GM23338 (cell line): Measurements from ENCODE around the gene MYL6. TPM values are rescaled to one million over a fixed set of nuclear protein-coding genes. Genes with fewer than 3 reads are reported as not detected.
A peak's percentile ranks its signal among the peaks of the same experiment; 100 is the strongest.

Experiments used
- ATAC-seq: fragments of 200-7000 bp; cut with Tn5 transposase; 3 replicates; pipeline ENCODE4 v1.9.1; 2020
- DNase-seq: peaks from one replicate; pipeline ENCODE4 v3.0.0-alpha.2; 2015; ENCODE audit warnings: low spot score
- H2AFZ ChIP-seq: fragments of 200-600 bp; sonication (generic); 2 replicates; pipeline ENCODE4 v1.8.0; 2016; ENCODE audit warnings: antibody characterized with exemption, mild to moderate bottlenecking, moderate library complexity
- H3F3A ChIP-seq: fragments of 200-600 bp; sonication (generic); replicated peaks from 2 replicates; pipeline ENCODE4 v1.8.0; 2017; ENCODE audit warnings: antibody characterized with exemption, mixed run types, low read depth
- H3K27ac ChIP-seq: fragments of 200-600 bp; sonication (generic); 2 replicates; pipeline ENCODE4 v1.6.1; 2016; ENCODE audit warnings: low read depth
- H3K27me3 ChIP-seq: fragments of 200-600 bp; sonication (generic); 2 replicates; pipeline ENCODE4 v1.8.0; 2016; ENCODE audit warnings: mild to moderate bottlenecking, mixed run types, moderate library complexity; ENCODE audit not compliant: insufficient read depth
- H3K36me3 ChIP-seq: fragments of 200-600 bp; sonication (generic); 2 replicates; pipeline ENCODE4 v1.8.0; 2016; ENCODE audit warnings: mild to moderate bottlenecking; ENCODE audit not compliant: insufficient read depth
- H3K4me1 ChIP-seq: fragments of 200-600 bp; sonication (generic); 2 replicates; pipeline ENCODE4 v1.8.0; 2016; ENCODE audit warnings: mild to moderate bottlenecking, moderate library complexity; ENCODE audit not compliant: insufficient read depth
- H3K4me2 ChIP-seq: fragments of 200-600 bp; sonication (generic); 2 replicates; pipeline ENCODE4 v1.7.1; 2017; ENCODE audit warnings: mixed run types
- H3K4me3 ChIP-seq: fragments of 200-600 bp; sonication (generic); 2 replicates; pipeline ENCODE4 v1.6.1; 2016; ENCODE audit warnings: mixed run types
- H3K79me2 ChIP-seq: fragments of 200-600 bp; sonication (generic); replicated peaks from 2 replicates; pipeline ENCODE4 v1.8.0; 2017; ENCODE audit warnings: mild to moderate bottlenecking; ENCODE audit not compliant: insufficient read depth
- H3K9me2 ChIP-seq: fragments of 200-600 bp; sonication (generic); 2 replicates; pipeline ENCODE4 v1.8.0; 2017; ENCODE audit not compliant: insufficient read depth
- H4K20me1 ChIP-seq: fragments of 200-600 bp; sonication (generic); replicated peaks from 2 replicates; pipeline ENCODE4 v1.8.0; 2017; ENCODE audit warnings: mild to moderate bottlenecking; ENCODE audit not compliant: insufficient read depth
- H3K27ac Mint-ChIP-seq: 2 replicates; pipeline ENCODE4 v1.8.0; 2020; ENCODE audit warnings: inconsistent platforms, mild to moderate bottlenecking, moderate library complexity, mixed read lengths
- H3K27me3 Mint-ChIP-seq: 3 replicates; pipeline ENCODE4 v1.8.0; 2022; ENCODE audit warnings: low read depth, mild to moderate bottlenecking, moderate library complexity, mixed read lengths, inconsistent platforms; ENCODE audit not compliant: insufficient read depth, poor library complexity
- H3K36me3 Mint-ChIP-seq: 3 replicates; pipeline ENCODE4 v1.8.0; 2021; ENCODE audit warnings: low read depth, mild to moderate bottlenecking, inconsistent platforms, moderate library complexity, mixed read lengths
- H3K4me1 Mint-ChIP-seq: 3 replicates; pipeline ENCODE4 v1.8.0; 2020; ENCODE audit warnings: mild to moderate bottlenecking, inconsistent platforms, mixed read lengths
- H3K4me3 Mint-ChIP-seq: 3 replicates; pipeline ENCODE4 v1.8.0; 2021; ENCODE audit warnings: moderate library complexity, mild to moderate bottlenecking, inconsistent platforms, mixed read lengths
- H3K9me3 Mint-ChIP-seq: 3 replicates; pipeline ENCODE4 v1.8.0; 2020; ENCODE audit warnings: moderate library complexity, mild to moderate bottlenecking, inconsistent platforms, mixed read lengths
- CREB1 ChIP-seq: fragments of 250-450 bp; sonication (Bioruptor Pico); IDR thresholded peaks from 2 replicates; pipeline ENCODE4 v1.5.0; 2020; ENCODE audit warnings: low read depth, mild to moderate bottlenecking, moderate library complexity
- EZH2 ChIP-seq: fragments of 200-600 bp; sonication (generic); IDR thresholded peaks from one replicate; pipeline ENCODE4 v1.8.0; 2017; ENCODE audit warnings: antibody characterized with exemption, mild to moderate bottlenecking, low read depth; ENCODE audit not compliant: unreplicated experiment
- EZH2phosphoT487 ChIP-seq: fragments of 200-600 bp; sonication (generic); IDR thresholded peaks from one replicate; pipeline ENCODE4 v1.8.1; 2018; ENCODE audit warnings: antibody characterized with exemption; ENCODE audit not compliant: unreplicated experiment
- JUNB ChIP-seq: IDR thresholded peaks from one replicate; pipeline ENCODE4 v1.6.1; 2016; ENCODE audit warnings: antibody characterized with exemption; ENCODE audit not compliant: unreplicated experiment
- NANOG ChIP-seq: IDR thresholded peaks from 2 replicates; pipeline ENCODE4 v1.6.1; 2016; ENCODE audit warnings: antibody characterized with exemption, borderline replicate concordance
- POLR2AphosphoS5 ChIP-seq: IDR thresholded peaks from 2 replicates; pipeline ENCODE4 v1.6.1; 2016; ENCODE audit warnings: antibody characterized with exemption, low read depth
- STAT1 ChIP-seq: IDR thresholded peaks from one replicate; pipeline ENCODE4 v1.6.1; 2016; ENCODE audit warnings: antibody characterized with exemption; ENCODE audit not compliant: unreplicated experiment
- ZNF114 ChIP-seq: fragments of 250-450 bp; sonication (Bioruptor Pico); IDR thresholded peaks from 2 replicates; pipeline ENCODE4 v1.5.0; 2020; ENCODE audit warnings: mild to moderate bottlenecking, moderate library complexity
- ZNF331 ChIP-seq: fragments of 250-450 bp; sonication (Bioruptor Pico); IDR thresholded peaks from 2 replicates; pipeline ENCODE4 v1.5.0; 2020; ENCODE audit warnings: low read depth, mild to moderate bottlenecking, moderate library complexity
- ZNF462 ChIP-seq: fragments of 250-450 bp; sonication (Bioruptor Pico); IDR thresholded peaks from 2 replicates; pipeline ENCODE4 v1.5.0; 2020; ENCODE audit warnings: mild to moderate bottlenecking, moderate library complexity
- polyA plus RNA-seq: library from polyadenylated mRNA; unstranded; fragments of >200 nt; fragmentation: Nextera tagmentation; extraction: Ambion mirVana; gene quantifications from 2 replicates; pipeline ENCODE4 v1.2.1, GENCODE V29; 2016
- total RNA-seq: library from RNA; depleted of rRNA; stranded (reverse); fragments of >200 nt; shearing (Covaris generic); gene quantifications from 2 replicates; pipeline ENCODE4 v1.2.3, GENCODE V29; 2014
- TF ChIP-seq, protein P1 (sequence below): IDR thresholded peaks from one replicate; pipeline ENCODE4 v1.6.1; 2018; ENCODE audit warnings: antibody characterized with exemption; ENCODE audit not compliant: unreplicated experiment
- TF ChIP-seq, protein P2 (sequence below), 2 experiments: fragments of 200-600 bp in 1 of 2; sonication (generic) in 1 of 2; conservative IDR thresholded peaks; 2 replicates each; pipeline versions ENCODE4 v1.5.1 to v1.6.1; 2016 to 2017; ENCODE audit warnings: antibody characterized with exemption in 2 of 2, low read depth in 2 of 2, mild to moderate bottlenecking in 2 of 2, moderate library complexity in 1 of 2
- TF ChIP-seq, protein P3 (sequence below): IDR thresholded peaks from 2 replicates; pipeline ENCODE4 v1.6.1; 2016; ENCODE audit warnings: antibody characterized with exemption

Gene MYL6
- total and polyA plus RNA-seq, 2 experiments from 2014 or later, result 1,092 to 1,545 TPM

DNA sequence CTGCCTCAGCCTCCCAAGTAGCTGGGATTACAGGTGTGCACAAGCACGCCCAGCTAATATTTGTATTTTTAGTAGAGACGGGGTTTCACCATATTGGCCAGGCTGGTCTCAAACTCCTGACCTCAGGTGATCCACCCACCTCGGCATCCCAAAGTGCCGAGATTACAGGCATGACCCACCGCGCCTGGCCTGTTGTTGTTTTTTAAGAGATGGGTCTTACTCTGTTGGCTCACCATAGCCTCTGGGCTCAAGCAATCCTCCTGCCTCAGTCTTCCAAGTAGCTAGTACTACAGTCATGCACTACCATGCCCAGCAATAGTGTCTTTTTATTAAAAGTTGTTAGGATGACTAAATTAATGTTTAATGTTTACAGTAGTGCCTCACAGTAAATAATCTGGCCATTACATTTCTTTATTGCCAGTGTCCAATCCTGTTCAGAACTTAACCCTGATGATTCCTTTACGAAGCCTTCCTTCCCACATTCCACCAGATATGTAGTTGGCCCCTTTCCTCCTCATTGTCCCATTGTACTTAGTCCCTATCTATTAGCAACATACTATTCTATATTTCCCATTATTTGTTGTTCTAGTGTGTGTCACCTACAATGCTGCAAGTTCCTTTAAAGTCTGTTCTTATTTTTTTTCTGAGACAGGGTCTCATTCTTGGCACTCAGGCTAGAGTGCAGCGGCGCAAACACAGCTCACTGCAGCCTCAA lies 39.9 kb downstream of the MYL6 start:
- Mint-ChIP-seq H3K27ac (no peak overlapping the region; the same call in 1 of the 2 replicates), H3K9me3 (no peaks in the 10 kb centered on the region), H3K36me3 (peaks cover 12% of the 10 kb centered on the region; the same call in 2 of the 3 replicates), H3K27me3 (peaks cover 14% of the 10 kb centered on the region), H3K4me3 (no peak overlapping the region; the same call in 2 of the 3 replicates), H3K4me1 (peaks cover 25% of the 10 kb centered on the region)
- ATAC-seq (no peak), DNase-seq (no peak)
- no peaks in the 10 kb centered on the region for H3K4me1 ChIP-seq
- H3K79me2 ChIP-seq, result no peaks in the 10 kb centered on the region
- H3K9me2 ChIP-seq, result 0 out of 2 replicates have a peak, but pooled peaks cover 5% of the 10 kb centered on the region
- no peaks in the 10 kb centered on the region for H3F3A ChIP-seq
- no peaks in the 10 kb centered on the region for H3K27me3 ChIP-seq
- H3K27ac ChIP-seq, result no peak overlapping the region; the same call in 1 of the 2 replicates
- no peak overlapping the region for H2AFZ ChIP-seq
- no peaks in the 10 kb centered on the region for H4K20me1 ChIP-seq
- H3K4me2 ChIP-seq, result peak overlapping the region; percentile 5; the same call in 1 of the 2 replicates
- H3K4me3 ChIP-seq, result no peak overlapping the region
- TF ChIP-seq NANOG (no peak), ZNF462 (CRISPR knock-in tag) (no peak), EZH2 (no peak), EZH2phosphoT487 (no peak), JUNB (no peak), STAT1 (no peak), ZNF331 (CRISPR knock-in tag) (no peak), CREB1 (CRISPR knock-in tag) (no peak), ZNF114 (CRISPR knock-in tag) (no peak), POLR2AphosphoS5 (no peak)
- TF ChIP-seq, protein P1, sequence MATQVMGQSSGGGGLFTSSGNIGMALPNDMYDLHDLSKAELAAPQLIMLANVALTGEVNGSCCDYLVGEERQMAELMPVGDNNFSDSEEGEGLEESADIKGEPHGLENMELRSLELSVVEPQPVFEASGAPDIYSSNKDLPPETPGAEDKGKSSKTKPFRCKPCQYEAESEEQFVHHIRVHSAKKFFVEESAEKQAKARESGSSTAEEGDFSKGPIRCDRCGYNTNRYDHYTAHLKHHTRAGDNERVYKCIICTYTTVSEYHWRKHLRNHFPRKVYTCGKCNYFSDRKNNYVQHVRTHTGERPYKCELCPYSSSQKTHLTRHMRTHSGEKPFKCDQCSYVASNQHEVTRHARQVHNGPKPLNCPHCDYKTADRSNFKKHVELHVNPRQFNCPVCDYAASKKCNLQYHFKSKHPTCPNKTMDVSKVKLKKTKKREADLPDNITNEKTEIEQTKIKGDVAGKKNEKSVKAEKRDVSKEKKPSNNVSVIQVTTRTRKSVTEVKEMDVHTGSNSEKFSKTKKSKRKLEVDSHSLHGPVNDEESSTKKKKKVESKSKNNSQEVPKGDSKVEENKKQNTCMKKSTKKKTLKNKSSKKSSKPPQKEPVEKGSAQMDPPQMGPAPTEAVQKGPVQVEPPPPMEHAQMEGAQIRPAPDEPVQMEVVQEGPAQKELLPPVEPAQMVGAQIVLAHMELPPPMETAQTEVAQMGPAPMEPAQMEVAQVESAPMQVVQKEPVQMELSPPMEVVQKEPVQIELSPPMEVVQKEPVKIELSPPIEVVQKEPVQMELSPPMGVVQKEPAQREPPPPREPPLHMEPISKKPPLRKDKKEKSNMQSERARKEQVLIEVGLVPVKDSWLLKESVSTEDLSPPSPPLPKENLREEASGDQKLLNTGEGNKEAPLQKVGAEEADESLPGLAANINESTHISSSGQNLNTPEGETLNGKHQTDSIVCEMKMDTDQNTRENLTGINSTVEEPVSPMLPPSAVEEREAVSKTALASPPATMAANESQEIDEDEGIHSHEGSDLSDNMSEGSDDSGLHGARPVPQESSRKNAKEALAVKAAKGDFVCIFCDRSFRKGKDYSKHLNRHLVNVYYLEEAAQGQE, result no peak
- TF ChIP-seq, protein P2, sequence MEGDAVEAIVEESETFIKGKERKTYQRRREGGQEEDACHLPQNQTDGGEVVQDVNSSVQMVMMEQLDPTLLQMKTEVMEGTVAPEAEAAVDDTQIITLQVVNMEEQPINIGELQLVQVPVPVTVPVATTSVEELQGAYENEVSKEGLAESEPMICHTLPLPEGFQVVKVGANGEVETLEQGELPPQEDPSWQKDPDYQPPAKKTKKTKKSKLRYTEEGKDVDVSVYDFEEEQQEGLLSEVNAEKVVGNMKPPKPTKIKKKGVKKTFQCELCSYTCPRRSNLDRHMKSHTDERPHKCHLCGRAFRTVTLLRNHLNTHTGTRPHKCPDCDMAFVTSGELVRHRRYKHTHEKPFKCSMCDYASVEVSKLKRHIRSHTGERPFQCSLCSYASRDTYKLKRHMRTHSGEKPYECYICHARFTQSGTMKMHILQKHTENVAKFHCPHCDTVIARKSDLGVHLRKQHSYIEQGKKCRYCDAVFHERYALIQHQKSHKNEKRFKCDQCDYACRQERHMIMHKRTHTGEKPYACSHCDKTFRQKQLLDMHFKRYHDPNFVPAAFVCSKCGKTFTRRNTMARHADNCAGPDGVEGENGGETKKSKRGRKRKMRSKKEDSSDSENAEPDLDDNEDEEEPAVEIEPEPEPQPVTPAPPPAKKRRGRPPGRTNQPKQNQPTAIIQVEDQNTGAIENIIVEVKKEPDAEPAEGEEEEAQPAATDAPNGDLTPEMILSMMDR (conservative IDR thresholded peaks at IDR 0.05; ENCODE audit: low read depth in 2 of 2), result no peak
- TF ChIP-seq, protein P3, sequence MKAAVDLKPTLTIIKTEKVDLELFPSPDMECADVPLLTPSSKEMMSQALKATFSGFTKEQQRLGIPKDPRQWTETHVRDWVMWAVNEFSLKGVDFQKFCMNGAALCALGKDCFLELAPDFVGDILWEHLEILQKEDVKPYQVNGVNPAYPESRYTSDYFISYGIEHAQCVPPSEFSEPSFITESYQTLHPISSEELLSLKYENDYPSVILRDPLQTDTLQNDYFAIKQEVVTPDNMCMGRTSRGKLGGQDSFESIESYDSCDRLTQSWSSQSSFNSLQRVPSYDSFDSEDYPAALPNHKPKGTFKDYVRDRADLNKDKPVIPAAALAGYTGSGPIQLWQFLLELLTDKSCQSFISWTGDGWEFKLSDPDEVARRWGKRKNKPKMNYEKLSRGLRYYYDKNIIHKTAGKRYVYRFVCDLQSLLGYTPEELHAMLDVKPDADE, result no peak
- no peaks in the 10 kb centered on the region for H3K36me3 ChIP-seq
